Adrenal gland (tissue), 12 donors: ENCODE data around the gene CEP104. TPM values are rescaled to one million over a fixed set of nuclear protein-coding genes. Genes with fewer than 3 reads are reported as not detected.

Experiments used
- DNase-seq, 7 donors: peaks; one replicate each; pipeline ENCODE4 v3.0.0-alpha.2; 2019 to 2020
- H3K27ac ChIP-seq, 5 donors: fragments of 200-600 bp; sonication (generic) in 4 of 5; 1 replicate in 3 of 5; 2 replicates in 2 of 5; pipeline versions ENCODE4 v1.5.1 to v1.8.0; 2016 to 2020; ENCODE audit warnings: mild to moderate bottlenecking in 1 of 5
- H3K27me3 ChIP-seq: fragments of 200-600 bp; 2 replicates; pipeline ENCODE4 v1.8.0; 2021
- H3K36me3 ChIP-seq, 2 donors: fragments of 200-600 bp; replicated peaks in 1 of 2; 1 replicate in 1 of 2; 2 replicates in 1 of 2; pipeline versions ENCODE4 v1.5.1 to v1.8.0; 2018 to 2022
- H3K4me1 ChIP-seq, 2 donors: fragments of 200-600 bp; replicated peaks in 1 of 2; 1 replicate in 1 of 2; 2 replicates in 1 of 2; pipeline versions ENCODE4 v1.5.1 to v1.8.0; 2018 to 2021
- H3K4me3 ChIP-seq, 4 donors: fragments of 200-600 bp; sonication (generic) in 3 of 4; one replicate each; pipeline ENCODE4 v1.5.1; 2016 to 2018
- H3K9me3 ChIP-seq, 3 donors: fragments of 200-600 bp; sonication (generic) in 1 of 3; replicated peaks in 1 of 3; 1 replicate in 2 of 3; 2 replicates in 1 of 3; pipeline versions ENCODE4 v1.5.1 to v1.8.0; 2016 to 2021
- POLR2A ChIP-seq, 2 donors: fragments of 450-650 bp; IDR thresholded peaks; one replicate each; pipeline ENCODE4 v1.6.1; 2017; ENCODE audit warnings: antibody characterized with exemption in 2 of 2, mild to moderate bottlenecking in 2 of 2, moderate library complexity in 1 of 2
- WGBS, 4 donors: extraction: QIAGEN DNeasy Blood & Tissue Kit in 2 of 4; methylation state at CpG; one replicate each; pipeline versions ENCODE4 v1.1.5 to v1.1.7; 2013 to 2017; 5-methylcytosine and 5-hydroxymethylcytosine counted together
- intact Hi-C, 2 donors: fragments of 100-400 bp; cut with DNase I; formaldehyde crosslinking; loops; one replicate each; pipeline versions ENCODE4 v1.14.1 to v1.15.0; 2022 to 2023
- polyA plus RNA-seq, 3 donors: library from polyadenylated mRNA; stranded (reverse); fragments of 200-250 nt in 2 of 3; fragments of 350-450 nt in 1 of 3; fragmentation: Illumina TruSeq in 1 of 3; extraction: RNeasy Lipid Tissue Mini Kit (QIAGEN cat#74804) in 1 of 3; gene quantifications; one replicate each; pipeline ENCODE4 v1.2.3, GENCODE V29; 2013 to 2014
- total RNA-seq, 9 donors: library from RNA; depleted of rRNA in 4 of 9; stranded (reverse); fragments of >200 nt in 4 of 9; fragments of 120-200 nt in 1 of 9; fragmentation: NEBNext Ultra II Directional in 1 of 9; extraction: Animal tissue kit (Norgen Biotek cat#: 25700) in 1 of 9; gene quantifications; one replicate each; pipeline versions ENCODE4 v1.1.0 to v1.2.4, GENCODE V29; 2013 to 2023
- TF ChIP-seq, protein P1 (sequence below), 6 experiments: fragments of 450-650 bp in 4 of 6; fragments of 200-600 bp in 2 of 6; sonication (generic) in 1 of 6; IDR thresholded peaks; 1 replicate in 5 of 6; 2 replicates in 1 of 6; pipeline versions ENCODE4 v1.5.1 to v1.8.0; 2016 to 2021; ENCODE audit warnings: antibody characterized with exemption in 6 of 6, mild to moderate bottlenecking in 2 of 6, moderate library complexity in 1 of 6
- donor health status: healthy with polysubstance abuse.
- donor health status: Bipolar disorder and iron deficiency.
- donor health status: DM: yes; HTN: yes; CAD: no.
- donor health status: DM: no; HTN: no; CAD: no.
- donor health status: DM: no; HTN: no; CAD: no.
- donor health status: DM: yes; HTN: yes; CAD: no.

The CEP104 gene
- total and polyA plus RNA-seq, 12 donors, result 13.6 to 80.9 (median 38.1) TPM

DNA sequence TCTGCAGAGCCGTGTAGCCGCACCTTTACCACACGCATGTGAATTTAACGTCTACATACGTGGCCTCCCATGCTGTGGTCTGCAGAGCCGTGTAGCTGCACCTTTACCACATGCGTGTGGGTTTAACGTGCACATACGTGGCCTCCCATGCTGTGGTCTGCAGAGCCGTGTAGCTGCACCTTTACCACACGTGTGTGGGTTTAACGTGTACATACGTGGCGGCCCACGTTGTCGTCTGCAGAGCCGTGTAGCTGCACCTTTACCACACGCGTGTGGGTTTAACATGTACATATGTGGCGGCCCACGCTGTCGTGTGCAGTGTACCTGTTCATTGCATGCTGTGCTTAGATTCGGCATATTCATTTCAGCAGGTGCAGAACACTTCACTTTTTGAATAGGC, 17.7 kb upstream of the CEP104 start:
- Histone ChIP-seq H3K27ac (no peak overlapping the region), H3K36me3 (peaks cover 0 to 30% of the 10 kb centered on the region in 2 donors), H3K4me3 (no peak overlapping the region), H3K4me1 (no peaks in the 10 kb centered on the region), H3K27me3 (no peaks in the 10 kb centered on the region), H3K9me3 (peaks cover 0 to 7% (median 0%) of the 10 kb centered on the region in 3 donors)
- TF ChIP-seq, protein P1, sequence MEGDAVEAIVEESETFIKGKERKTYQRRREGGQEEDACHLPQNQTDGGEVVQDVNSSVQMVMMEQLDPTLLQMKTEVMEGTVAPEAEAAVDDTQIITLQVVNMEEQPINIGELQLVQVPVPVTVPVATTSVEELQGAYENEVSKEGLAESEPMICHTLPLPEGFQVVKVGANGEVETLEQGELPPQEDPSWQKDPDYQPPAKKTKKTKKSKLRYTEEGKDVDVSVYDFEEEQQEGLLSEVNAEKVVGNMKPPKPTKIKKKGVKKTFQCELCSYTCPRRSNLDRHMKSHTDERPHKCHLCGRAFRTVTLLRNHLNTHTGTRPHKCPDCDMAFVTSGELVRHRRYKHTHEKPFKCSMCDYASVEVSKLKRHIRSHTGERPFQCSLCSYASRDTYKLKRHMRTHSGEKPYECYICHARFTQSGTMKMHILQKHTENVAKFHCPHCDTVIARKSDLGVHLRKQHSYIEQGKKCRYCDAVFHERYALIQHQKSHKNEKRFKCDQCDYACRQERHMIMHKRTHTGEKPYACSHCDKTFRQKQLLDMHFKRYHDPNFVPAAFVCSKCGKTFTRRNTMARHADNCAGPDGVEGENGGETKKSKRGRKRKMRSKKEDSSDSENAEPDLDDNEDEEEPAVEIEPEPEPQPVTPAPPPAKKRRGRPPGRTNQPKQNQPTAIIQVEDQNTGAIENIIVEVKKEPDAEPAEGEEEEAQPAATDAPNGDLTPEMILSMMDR (IDR thresholded peaks at IDR 0.05), result no peak
- TF ChIP-seq POLR2A (IDR thresholded peaks at IDR 0.05), result no peak
- intact Hi-C loops, result no loop called here
- no peak for DNase-seq
- 90 to 97% (median 92%) methylated on average over 18 to 23 of the region's 23 CpGs for WGBS, 4 donors

DNA sequence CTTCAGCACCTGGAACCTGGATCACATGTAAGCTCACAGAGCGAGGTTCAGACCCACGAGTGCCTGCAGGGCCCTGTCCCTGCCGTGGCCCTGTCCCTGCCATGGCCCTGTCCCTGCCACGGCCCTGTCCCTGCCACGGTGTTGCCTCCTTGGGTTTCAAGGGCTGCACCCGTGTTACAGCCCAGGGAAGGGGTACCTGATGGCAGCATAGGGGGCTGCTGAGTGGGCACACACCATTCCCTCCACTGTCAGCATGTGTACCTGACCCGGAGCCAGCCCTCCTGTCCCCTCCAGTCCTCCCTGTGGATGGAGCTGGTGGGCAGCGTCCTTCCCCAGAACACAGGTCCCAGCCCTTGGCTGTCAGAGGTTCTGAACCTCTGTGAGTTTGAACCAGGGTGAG, 15.5 kb upstream of the CEP104 start:
- Histone ChIP-seq H3K27me3 (no peaks in the 10 kb centered on the region), H3K36me3 (peaks cover 0 to 36% of the 10 kb centered on the region in 2 donors), H3K27ac (no peak overlapping the region), H3K4me1 (no peaks in the 10 kb centered on the region), H3K9me3 (no peaks in the 10 kb centered on the region), H3K4me3 (no peak overlapping the region)
- intact Hi-C loops, result no loop called here
- TF ChIP-seq, protein P1 (IDR thresholded peaks at IDR 0.05), result no peak
- TF ChIP-seq POLR2A (IDR thresholded peaks at IDR 0.05), result no peak
- 86 to 95% (median 91%) methylated on average over 5 to 8 of the region's 8 CpGs for WGBS, 4 donors
- DNase-seq, result no peak

DNA sequence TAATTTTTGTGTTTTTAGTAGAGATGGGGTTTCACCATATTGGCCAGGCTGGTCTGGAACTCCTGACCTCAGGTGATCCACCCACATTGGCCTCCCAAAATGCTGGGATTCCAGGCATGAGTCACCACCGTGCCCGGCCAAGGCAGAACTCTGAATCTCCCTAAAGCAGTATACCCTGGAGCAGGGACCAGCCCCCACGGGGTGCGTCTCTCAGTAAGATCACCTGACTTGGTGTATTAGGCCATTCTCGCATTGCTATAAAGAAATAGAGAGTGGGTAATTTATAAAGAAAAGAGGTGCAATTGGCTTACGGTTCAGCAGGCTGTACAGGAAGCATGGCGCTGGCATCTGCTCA, 14.4 kb upstream of the CEP104 start:
- Histone ChIP-seq H3K27ac (no peak overlapping the region), H3K27me3 (no peaks in the 10 kb centered on the region), H3K9me3 (no peaks in the 10 kb centered on the region), H3K4me1 (no peaks in the 10 kb centered on the region), H3K4me3 (no peak overlapping the region), H3K36me3 (peaks cover 0 to 36% of the 10 kb centered on the region in 2 donors)
- DNase-seq, result no peak
- 94 to 99% (median 95%) methylated on average over 7 of the region's 7 CpGs for WGBS, 4 donors
- intact Hi-C loops, result no loop called here
- TF ChIP-seq, protein P1 (IDR thresholded peaks at IDR 0.05), result no peak

DNA sequence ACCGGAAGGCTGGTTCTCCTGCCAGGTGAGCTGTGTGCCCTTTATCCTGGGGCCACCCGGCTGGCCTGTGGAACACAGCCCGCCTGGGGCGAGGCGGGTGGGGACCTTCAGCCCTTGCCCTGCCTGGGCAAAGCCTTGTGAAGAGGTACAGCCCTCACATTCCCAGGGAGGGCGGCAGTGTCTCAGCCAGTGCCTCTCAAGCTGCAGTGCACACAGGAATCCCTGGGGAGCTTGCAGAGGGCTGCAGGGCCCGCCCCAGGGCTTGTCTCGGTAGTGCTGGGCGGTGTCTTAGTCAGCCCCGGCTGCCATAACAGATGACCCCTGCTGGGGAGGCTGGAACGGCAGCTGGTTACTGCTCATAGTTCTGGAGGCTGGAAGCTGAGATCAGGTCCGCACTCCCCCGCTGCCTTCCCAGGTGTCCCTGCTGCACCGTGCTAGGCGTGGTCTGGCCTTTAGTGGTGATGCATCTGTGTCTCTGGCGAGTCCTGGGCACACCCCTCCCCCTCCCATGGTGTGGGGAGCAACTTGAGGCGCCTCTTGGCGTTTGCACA, 12.8 kb upstream of the CEP104 start:
- no peaks in the 10 kb centered on the region for H3K4me1 ChIP-seq
- TF ChIP-seq POLR2A (IDR thresholded peaks at IDR 0.05), result no peak
- TF ChIP-seq, protein P1 (IDR thresholded peaks at IDR 0.05), result no peak
- H3K36me3 ChIP-seq, result peaks cover 0 to 30% of the 10 kb centered on the region in 2 donors

More for the DNA sequence above, 12.8 kb upstream of the CEP104 start:
- intact Hi-C loops, result no loop called here
- H3K9me3 ChIP-seq, result no peaks in the 10 kb centered on the region
- no peak overlapping the region for H3K4me3 ChIP-seq
- DNase-seq, result no peak
- WGBS, 4 donors, result 70 to 87% (median 84%) methylated on average over 2 to 18 of the region's 18 CpGs
- no peak overlapping the region for H3K27ac ChIP-seq
- H3K27me3 ChIP-seq, result no peaks in the 10 kb centered on the region
